Measurements from ENCODE around the gene SH3PXD2A.

Gene SH3PXD2A

DNA sequence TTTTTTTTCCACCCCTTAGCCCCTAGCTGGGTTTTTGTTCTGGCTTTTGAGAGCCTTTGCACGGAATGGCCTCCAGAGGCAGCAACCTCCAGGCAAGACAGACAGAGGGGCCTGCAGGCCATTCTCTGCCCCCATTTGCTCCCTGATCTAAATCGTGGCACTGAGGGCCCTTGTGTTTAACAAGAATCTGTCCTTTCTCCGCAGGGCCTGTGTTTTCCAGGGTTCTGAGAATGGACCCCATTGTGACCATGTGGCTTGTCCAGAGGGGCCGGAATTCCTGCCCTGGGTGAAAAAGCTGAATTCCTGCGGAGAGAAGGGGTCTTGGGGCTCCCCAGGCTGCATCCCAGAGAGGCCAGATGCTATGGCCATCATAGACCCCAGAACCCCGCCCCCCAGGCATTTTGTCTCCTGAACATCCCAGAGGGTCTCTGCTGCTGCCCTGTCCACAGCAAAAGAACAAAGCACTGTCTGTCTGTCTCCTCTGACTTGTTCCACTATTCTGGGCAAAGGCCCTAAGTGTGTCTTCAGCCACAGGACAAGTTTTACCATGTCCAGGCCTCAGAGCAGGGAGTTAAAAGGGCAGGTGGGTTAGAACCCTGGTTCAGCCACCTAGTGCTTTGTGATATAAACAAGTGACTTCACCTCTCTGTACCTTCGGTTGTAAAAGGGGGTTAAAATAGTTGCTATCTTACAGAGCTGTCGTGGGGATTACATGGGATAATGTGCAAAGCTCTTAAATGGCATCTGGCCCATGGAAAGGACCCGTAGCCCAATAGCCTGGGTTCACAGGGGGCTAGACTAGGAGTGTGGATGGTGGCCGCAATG is 155.6 kb downstream of the SH3PXD2A start:
- DNase-seq: no peak

DNA sequence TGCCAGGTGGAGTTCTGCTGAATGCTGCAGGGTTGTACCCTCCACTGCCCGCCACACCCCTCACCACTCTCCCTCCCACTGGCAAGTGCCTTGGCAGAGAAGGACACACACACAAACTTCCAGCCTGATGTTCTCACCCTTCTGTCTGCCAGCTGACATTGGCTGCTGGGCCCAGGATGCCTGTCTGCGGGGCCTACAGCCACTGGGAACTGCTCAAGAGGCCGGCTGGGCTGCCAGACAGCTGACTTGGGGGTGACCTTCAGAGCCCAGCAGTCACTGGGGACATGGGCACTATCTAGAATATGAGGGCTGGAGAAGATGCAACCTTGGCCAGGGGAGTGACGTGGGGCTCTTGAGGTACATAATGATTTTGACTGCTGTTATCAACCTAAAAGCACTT is 157.1 kb downstream of the SH3PXD2A start:
- DNase-seq: no peak

DNA sequence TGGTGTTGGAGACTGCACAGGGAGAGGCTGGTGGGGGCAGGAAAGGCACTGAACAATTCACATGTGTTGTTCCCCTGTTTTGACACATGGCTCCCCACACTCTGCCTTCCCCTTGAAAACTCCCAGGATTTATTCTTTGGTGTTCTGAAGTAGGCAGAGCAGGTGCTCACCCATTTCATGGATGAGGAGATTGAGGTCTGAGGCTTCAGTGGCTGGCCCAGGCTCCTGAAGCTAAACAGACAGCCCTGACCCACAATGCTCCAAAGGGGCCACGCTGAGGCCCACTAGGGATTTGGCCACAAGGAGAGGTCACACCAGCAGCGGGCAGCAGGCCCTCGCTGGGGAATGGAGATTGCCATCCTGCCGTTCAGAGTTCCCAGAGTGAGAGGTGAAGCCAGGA is 157.6 kb downstream of the SH3PXD2A start:
- no peak for DNase-seq

DNA sequence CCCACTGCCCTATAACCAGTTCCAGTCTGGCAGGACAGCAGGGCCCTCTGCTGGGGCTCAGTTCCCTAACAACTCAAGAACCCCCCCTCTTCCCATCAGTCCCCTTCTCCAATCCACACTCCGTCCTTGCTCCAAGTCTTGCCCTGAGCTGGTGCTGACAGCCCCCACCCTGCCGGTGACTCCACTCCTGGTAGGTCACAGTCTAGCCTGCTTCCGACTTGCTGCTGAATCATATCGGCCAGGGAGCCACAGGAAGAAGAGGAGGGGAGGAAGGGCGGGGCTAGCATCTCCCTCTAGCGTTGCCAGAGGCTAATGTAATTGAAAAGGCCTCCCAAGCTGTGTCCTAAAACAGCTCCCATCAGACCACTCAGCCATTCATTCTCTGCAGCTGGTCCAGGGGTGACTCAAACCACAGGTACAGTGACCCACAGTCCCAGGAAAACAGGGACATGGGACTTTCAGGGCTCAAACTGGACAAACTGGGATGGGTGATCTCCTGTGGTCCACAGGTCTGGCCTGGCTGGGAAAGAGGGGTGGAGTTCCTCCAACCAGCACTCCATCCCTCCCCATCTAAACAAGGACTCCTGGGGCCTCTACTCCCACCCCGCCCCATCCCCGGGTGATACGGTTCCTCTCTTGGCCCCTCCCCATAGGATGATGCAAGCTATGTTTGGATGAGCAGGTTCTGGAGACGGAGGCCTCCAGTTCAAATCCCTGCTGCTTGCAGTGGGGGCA is 158.8 kb downstream of the SH3PXD2A start:
- DNase-seq: peak; percentile 93

DNA sequence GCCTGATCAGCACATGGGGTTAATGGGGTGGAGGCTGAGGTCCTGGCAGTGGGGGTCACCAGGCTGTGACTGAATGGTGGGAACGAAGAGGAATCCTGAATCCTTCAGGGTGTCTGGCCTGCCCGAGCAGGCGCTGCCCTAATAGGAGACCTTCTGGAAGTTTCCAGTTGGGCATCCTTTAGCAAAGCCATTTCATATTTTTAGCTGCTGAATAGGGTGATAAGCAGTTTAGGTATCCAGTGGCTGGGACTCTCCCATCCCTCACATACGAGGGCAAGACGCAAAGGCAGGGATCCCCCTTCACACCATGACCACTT is 159.3 kb downstream of the SH3PXD2A start:
- DNase-seq: no peak

DNA sequence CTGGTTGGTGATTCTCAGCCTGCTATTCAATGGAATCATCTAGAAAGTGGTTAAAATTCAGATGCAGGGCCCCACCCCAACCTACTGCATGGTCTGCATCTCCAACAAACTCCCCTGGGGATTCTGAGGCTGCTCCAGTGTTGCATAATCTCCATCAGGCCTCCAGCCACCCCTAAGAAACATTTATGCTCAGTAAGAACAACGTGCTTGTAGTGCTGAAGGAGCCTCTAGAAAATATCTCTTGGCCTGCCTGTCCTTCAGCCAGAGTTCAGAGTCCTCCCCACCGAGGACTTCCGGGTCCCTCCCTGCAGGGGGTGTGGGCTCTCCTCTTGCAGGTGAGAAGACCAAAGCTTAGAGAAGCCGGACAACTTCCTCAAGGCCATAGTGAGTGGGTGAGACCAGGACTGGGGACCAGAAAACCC is 159.8 kb downstream of the SH3PXD2A start:
- no peak for DNase-seq

DNA sequence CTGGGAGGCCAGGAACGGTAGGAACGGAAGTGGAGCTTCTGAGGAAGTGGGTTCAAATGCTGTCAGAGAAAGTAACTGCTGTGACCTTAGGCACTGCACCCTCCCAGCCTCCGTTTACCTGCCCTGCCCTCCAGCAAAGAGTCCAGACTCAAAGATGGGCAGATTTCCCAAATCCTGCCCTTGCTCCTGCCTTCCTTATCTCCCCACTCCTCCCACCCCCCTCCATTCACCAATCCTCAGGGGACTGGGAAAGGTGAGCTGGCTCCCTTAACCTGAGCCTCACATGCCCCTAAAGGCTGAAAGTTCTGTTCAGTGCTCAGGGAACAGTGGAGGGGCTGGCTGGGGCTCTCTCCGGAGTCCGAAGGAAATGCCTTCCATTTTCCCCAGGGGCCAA is 161.6 kb downstream of the SH3PXD2A start:
- DNase-seq: no peak

DNA sequence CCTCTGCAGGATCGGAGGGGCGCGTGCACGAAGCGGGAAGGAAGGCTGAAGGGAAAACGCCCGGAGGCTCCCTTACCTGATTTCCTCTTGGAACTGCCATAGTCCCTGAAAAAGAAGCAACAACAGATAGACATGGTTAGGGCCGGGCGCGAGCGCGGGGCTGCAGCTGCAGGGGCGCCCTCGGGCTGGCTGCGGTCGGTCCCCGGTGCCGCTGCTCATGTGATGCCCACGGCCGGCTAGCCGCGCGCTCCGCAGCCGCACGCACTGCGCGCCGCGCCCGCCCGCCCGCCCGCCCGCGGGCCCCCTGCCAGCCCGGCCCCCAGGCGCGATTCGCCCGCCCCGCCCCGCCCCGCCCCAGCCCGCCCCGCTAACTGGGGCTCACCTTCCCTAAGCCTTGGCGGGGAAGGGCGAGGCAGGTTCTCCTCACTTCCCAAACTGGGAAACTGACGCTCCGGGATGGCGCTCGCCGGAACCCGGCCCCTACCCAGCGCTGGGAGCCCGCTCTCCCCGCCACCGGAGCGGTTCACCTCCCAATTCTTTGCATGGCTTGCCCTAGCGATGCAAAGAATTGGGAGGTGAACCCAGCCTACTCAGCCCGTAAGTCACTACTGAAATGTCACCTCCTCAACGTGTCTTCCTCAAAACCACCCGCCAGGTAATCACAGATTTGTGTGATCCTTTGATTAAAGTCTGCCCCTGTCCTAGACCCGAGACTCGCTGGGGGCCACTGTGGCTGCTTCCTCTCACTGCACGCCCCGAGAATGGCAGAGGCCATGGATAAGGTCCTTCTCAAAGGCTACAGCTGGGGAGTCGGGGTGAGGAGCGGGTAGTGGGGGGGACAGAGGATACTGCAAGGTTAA is 162.2 kb downstream of the SH3PXD2A start:
- DNase-seq: peak; percentile 18

DNA sequence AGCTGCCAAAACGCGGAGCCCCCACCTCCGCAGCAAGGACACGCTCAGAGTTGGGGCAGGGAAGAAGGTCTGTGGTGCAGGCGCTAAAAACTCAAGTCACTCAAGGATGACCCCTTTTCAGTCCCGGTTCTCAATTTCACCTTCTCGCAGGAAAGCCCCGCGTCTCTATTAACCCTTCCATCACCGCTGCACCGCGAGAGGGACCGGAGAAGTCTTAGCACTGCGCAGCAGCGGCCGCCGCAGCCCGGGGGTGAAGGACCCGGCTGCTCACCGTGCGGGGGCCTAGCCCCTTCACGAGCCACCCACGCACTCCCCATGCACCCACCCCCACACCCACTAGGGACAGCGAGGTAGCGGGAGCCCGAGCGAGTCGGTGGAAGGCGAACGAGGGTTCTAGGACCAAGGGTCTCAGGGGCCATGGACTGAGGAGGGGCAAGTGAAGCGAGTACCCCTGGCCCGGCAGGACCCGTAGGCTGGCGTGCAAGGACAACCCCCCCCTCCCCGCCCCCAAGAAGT is 162.9 kb downstream of the SH3PXD2A start:
- DNase-seq: no peak

DNA sequence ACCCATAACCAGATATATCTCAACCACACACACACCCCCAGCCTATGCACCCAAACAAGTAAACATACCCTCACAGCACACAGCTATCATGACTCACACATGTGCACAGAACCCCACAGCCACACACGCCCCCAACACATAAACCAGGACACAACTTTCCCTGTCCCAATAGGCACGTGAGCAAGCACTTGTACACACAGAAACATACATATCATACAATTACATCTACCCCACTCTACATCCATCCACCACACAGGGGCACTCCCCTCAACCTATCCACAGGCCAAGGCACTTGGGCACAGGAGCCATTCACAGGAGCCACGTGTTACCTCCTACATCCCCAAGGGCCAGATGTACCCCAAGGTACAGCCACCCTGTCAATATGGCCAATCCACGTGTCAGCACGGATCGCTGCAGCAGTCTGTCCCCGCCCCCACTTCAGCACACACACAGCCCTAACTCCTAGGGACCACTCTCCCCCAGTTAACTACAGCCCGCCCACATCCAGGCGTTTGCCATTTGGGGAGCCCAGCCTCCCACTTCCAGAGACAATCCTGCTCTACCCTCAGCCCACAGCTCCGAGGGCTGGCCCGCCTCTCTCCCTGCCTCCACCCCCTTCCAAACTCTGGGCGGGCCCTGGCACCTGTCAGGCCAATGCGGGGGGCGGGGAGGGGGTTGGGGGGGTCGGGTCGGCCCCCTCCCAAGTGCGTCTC is 163.5 kb downstream of the SH3PXD2A start:
- no peak for DNase-seq

DNA sequence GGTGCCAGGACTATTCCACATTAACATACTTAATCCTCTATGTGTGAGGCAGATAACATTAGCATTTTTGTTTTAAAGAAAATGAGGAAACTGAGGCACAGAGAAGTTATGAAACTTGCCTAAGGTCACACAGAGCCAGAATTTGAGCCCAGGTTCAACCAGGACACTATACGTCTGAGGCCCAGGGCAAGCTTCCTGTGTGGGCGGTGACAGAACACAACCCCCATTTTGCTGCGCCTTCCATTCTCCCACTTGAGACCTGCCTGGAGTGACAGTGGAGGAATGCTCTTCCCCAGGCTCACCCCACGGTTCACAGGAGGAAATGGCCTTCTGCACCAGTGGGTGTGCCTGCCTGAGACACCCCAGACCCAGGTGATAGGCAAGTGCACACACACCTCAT is 164.1 kb downstream of the SH3PXD2A start:
- no peak for DNase-seq

DNA sequence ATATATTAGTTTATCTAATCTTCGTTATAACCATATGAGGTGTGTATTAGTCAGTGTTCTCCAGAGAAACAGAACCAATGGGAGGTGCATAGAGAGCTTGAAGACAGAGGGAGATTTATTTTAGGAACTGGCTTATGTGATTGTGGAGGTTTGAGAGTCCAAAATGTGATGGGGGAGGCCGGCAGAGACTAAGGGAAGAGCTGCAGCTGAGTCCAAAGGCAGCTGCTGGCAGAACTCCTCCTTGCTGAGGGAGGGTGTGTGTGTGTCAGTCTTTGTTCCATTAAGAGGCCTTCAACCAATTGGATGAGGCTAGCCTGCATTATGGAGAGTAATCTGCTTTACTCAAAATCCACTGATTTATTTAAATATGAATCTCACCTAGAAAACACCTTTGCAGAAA is 165.1 kb downstream of the SH3PXD2A start:
- no peak for DNase-seq

DNA sequence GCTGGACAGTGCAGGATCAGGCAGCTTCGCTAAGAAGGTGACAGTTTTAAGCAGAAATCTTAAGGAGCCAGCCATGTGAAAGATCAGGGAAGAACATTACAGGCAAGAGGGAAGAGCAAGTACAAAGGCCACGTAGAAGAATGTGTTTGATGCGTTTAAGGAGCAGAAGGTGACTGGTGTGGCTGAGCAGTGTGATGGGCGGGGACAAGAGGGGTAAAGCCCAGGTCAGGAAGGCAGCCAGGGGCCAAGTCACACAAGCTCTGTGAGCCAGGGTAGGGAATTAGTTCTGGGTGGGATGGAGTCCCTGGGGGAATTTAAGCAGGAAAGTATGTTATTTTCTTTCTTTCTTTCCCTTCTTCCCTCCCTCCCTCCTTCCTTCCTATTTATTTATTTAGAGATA is 166.9 kb downstream of the SH3PXD2A start:
- DNase-seq: no peak

DNA sequence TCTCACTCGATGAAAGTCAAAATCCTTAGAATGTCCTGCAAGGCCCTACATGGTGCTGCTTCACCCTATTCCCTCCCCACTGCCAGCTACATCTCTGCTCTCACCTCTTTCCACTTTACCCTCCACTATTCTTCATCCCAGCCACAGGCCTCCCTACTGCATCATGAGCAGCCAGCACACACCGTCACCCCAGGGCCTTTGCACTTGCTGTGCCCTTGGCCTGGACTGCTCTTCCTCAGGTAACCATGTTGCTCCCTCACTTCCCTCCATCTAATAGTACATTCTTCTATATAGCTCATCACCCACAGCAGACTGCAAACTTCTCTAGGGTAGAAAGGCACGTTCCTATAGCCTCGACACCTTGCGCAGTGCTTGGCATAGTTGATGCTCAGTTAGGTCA is 167.7 kb downstream of the SH3PXD2A start:
- DNase-seq: no peak

DNA sequence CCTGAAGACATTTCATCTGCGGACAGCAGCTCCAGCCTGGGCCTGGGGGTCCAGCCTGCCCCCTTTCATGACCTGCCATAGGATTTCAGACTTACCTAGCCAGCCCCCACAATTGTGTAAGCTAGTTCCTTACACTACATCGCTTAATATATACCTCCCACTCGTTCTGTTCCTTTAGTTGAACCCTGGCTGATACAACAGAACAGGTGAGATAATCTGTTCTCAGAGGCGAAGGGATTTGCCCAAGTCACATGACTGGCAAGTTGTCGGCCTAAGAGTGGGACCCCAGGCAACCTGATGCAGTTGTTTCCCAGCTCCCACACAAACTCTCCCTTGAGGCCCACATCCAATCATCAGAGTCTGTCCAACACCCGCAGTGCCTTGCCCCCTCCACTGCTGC is 168.2 kb downstream of the SH3PXD2A start:
- DNase-seq: no peak

DNA sequence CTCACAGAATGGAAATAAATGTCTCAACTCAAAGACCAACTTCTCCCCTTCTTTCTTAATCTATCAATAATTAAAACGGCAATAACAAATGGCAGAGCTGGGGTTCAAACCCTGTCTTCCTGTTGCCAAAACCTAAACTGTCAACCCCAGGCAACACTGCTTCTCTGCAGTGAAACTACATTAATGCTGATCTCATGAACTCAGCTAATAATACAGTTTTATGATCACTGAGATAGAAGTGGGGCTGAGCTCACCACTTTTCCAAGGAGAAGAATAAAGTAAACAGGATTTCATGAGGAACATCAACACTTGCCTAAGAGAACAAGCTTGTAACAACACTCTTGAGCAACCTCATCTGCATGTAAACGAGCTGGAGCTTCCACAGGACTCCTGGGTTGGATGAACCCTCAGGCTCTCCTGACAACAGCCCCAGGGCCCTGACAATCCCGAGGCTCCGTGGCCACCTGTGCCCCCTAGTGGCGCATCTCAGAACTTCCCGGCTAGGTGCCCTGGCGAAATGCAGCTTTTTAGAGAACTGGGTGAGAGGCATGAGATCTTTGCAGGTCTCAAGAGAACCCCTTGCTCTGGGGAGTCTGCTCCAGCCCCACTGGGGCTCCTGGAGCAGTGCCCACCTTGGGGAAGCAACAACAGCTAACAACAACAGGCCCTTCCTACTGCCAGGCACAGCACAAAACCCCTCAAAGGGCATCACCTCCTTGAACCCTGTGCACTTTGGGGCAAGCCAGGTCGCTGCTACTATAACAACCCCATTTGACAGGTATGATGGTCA is 169.3 kb downstream of the SH3PXD2A start:
- DNase-seq: peak; percentile 68

DNA sequence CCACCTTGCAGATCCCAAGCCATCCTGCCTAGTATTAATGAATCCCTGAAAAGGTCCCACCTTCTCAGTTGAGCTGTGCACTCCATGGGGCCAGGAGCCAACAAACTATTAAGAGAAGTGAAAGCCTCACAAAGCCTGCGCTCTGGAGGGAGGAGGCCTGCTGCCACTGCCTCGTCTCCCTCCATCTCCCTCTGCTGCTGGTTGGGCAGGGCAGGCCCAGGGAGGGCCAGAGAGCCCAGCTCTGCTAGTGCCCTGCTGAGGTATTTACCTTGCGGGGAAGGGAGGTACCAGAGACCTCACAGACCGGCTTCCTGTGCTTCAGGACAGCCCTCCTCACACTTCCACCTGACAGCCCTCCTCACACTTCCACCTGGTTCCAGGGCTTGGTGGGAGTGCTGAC is 171.5 kb downstream of the SH3PXD2A start:
- no peak for DNase-seq

DNA sequence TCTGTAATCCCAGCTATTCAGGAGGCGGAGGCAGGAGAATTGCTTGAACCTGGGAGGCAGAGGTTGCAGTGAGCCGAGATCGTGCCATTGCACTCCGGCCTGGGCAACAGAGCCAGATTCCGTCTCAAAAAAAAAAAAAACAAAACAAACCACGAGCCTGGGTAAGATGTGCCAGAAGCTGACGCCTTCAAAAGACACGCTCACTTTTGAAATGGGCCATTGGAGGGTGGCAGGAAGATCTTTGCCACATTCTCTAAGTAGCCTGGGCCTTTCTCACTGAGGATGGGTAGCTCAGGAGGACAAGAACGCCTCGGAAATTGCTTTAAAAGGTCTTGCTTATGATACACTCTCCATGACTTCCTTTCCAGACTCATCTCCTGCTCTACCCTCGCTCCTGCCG is 172.7 kb downstream of the SH3PXD2A start:
- no peak for DNase-seq

DNA sequence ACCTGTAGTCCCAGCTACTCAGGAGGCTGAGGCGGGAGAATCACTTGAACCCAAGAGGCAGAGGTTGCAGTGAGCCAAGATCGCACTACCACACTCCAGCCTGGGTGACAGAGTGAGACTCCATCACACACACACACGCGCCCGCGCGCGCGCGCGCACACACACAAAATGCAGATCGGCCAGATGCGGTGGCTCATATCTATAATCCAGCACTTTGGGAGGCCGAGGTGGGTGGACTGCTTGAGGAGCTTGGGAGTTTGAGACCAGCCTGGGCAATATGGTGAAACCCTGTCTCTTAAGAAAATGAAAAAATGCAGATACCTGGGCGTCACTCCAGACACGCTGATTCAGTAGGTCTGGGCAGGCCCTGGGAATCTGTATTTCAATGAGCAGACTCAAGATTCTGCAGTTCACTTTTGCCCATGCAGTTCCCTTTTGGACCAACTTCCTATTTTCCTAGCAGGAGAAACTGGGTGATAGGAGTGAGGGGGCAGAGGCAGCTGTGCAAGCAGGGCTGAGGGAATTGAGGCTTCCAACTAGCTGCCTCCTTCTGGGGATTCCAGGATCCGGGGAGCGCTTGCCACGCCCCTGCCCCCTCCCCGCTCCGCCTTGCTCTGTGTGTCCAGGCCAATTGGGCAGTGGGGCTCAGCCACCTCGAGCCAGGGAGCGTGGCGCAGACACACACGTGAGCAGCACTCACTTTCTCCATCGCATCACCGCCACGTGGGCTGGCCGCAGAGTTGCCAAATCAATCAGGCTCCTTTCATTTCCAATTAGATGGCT is 173.6 kb downstream of the SH3PXD2A start:
- DNase-seq: no peak

DNA sequence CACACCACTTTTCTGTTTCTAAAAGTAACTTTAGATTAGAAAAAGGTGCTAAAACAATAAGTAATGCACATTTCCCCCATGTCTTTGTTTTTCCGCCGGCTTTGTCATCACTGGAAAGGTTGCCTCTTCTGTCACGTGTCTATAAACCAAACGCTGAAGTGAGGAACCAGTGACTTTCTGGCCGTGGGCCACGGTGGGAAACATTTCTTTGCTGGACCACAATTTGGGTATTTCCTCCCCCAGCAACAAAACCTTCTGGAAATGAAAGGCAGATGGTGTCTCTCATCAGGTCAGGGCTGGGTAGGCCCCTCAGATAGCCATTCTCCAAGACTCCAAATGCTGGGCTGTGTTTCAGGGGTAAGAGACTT is 174.5 kb downstream of the SH3PXD2A start:
- DNase-seq: no peak

All from EL (cell line).